Activated naive CD4-positive, alpha-beta T cell treated with anti-CD3 and anti-CD28 coated beads, Interleukin-2, amount 50 U/mL, for 72 hours (primary cell): ENCODE measurements around the gene NOL11. TPM values are rescaled to one million over a fixed set of nuclear protein-coding genes. Genes with fewer than 3 reads are reported as not detected.

Experiments
- ATAC-seq, 2 donors: fragments of 150-1000 bp; cut with Tn5 transposase; 2 replicates each; pipeline ENCODE4 v1.10.0; 2021; ENCODE audit warnings: mild to moderate bottlenecking in 2 of 2, moderate library complexity in 2 of 2
- DNase-seq, 2 donors: peaks; one replicate each; pipeline ENCODE4 v3.0.0; 2021 to 2022; ENCODE audit warnings: low spot score in 2 of 2
- H3K27ac Mint-ChIP-seq, 2 donors: one replicate each; pipeline ENCODE4 v1.8.0; 2022; ENCODE audit warnings: mild to moderate bottlenecking in 2 of 2, mixed read lengths in 2 of 2
- H3K36me3 Mint-ChIP-seq, 2 donors: one replicate each; pipeline ENCODE4 v1.8.0; 2022; ENCODE audit warnings: mixed read lengths in 2 of 2
- H3K9me3 Mint-ChIP-seq, 2 donors: one replicate each; pipeline ENCODE4 v1.8.0; 2022; ENCODE audit warnings: mixed read lengths in 2 of 2
- total RNA-seq, 2 donors: library from RNA; stranded (reverse); gene quantifications; one replicate each; pipeline ENCODE4 v1.2.3, GENCODE V29; 2022

NOL11 gene
- total RNA-seq, 2 donors from 2014 or later, result 66.0 to 67.7 TPM

- ATAC-seq (no peak), DNase-seq (no peak)
- no peak overlapping the region for H3K27ac Mint-ChIP-seq
- H3K9me3 Mint-ChIP-seq, result no peaks in the 10 kb centered on the region
- no peaks in the 10 kb centered on the region for H3K36me3 Mint-ChIP-seq
Measured at GRCh38 chr17:67772679-67773078, 54.9 kb downstream of the NOL11 start.

GRCh38 chr17:67773246-67773645 lies 55.5 kb downstream of the NOL11 start:
- Mint-ChIP-seq H3K9me3 (no peaks in the 10 kb centered on the region), H3K27ac (no peak overlapping the region), H3K36me3 (no peaks in the 10 kb centered on the region)
- no peak for ATAC-seq
- DNase-seq, result no peak

GRCh38 chr17:67779098-67779672 lies 61.4 kb downstream of the NOL11 start:
- Mint-ChIP-seq H3K36me3 (no peaks in the 10 kb centered on the region), H3K9me3 (no peaks in the 10 kb centered on the region), H3K27ac (no peak overlapping the region)
- peak in 1 of 2 donors; percentile 61 for DNase-seq
- peak; percentile 81 to 88 for ATAC-seq

DNA sequence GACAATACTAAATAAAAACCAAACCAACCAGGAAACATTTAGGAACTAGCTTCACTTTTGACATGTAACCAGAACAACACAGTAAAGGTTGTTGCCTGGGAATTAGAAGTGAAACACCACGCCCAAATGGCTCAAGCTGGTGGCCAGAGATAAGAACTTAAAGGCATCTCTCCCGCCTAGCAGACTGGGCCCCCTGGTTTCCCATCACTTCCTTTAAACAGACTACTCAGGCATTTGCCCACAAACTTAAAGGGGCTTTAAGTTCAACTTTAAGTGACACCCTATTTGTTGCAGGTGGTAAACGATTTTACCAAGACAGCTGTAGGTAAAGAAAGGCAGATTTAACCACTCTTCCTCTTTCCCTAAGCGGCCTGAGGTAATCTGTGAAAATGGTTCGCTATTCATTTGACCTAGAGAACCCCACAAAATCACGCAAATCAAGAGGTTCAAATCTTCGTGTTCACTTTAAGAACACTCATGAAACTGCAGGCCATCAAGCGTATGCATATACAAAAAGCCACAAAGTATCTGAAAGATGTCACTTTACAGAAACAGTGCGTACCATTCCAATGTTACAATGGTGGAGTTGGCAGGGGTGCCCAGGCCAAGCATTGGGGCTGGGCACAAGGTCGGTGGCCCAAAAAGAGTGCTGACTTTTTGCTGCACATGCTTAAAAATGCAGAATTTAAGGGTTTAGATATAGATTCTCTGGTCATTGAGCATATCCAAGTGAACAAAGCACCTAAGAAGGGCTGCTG lies 66.8 kb downstream of the NOL11 start:
- Mint-ChIP-seq H3K27ac (peak overlapping the region in 1 of 2 donors; percentile 50), H3K9me3 (no peaks in the 10 kb centered on the region), H3K36me3 (no peaks in the 10 kb centered on the region)
- no peak for DNase-seq
- ATAC-seq, result no peak

GRCh38 chr17:67785122-67785477 lies 67.4 kb downstream of the NOL11 start:
- Mint-ChIP-seq H3K27ac (no peak overlapping the region), H3K36me3 (no peaks in the 10 kb centered on the region), H3K9me3 (no peaks in the 10 kb centered on the region)
- no peak for ATAC-seq
- DNase-seq, result no peak

GRCh38 chr17:67785504-67785903 lies 67.8 kb downstream of the NOL11 start:
- ATAC-seq (no peak), DNase-seq (no peak)
- H3K36me3 Mint-ChIP-seq, result no peaks in the 10 kb centered on the region
- no peaks in the 10 kb centered on the region for H3K9me3 Mint-ChIP-seq
- no peak overlapping the region for H3K27ac Mint-ChIP-seq

Other genes starting within 250 kb of the NOL11 start
- 100 to 1,000 TPM in 1 of 2 donors, 10 to 100 TPM in 1; 59.1 to 101 TPM for gene BPTF, start 107.6 kb downstream of the NOL11 start, total RNA-seq